HepG2 (cell line): ENCODE data around the gene LPAR4. TPM values are rescaled to one million over a fixed set of nuclear protein-coding genes. Genes with fewer than 3 reads are reported as not detected.

Experiments used
- ATAC-seq: fragments of 200-7000 bp; cut with Tn5 transposase; 3 replicates; pipeline ENCODE4 v1.9.1; 2020; ENCODE audit warnings: mild to moderate bottlenecking, moderate library complexity
- BruUV-seq: library from RNA; stranded (reverse); fragments of 400-500 nt; replicated peaks from 2 replicates; lab custom pipeline; 2021; lab: Mats Ljungman, UMichigan
- CTCF ChIA-PET: fragments of 300-600 bp; formaldehyde crosslinking; extraction: SDS; loops from one replicate; lab custom pipeline; 2021; ENCODE audit warnings: low total read pairs, inconsistent platforms, low intra/inter-chr PET ratio; lab: Yijun Ruan, JAX
- POLR2A ChIA-PET: fragments of 350-600 bp; sonication (Branson Sonifier 250); formaldehyde crosslinking; loops from one replicate; lab custom pipeline; 2020; ENCODE audit warnings: antibody characterized with exemption, inconsistent platforms; lab: Yijun Ruan, JAX
- DNase-seq: peaks from one replicate; pipeline ENCODE4 v3.0.0-alpha.2; 2015; ENCODE audit warnings: low spot score
- FAIRE-seq: peaks from 3 replicates; lab custom pipeline; 2011; peaks lifted over from hg19 to GRCh38; lab: Jason Lieb, UNC
- H2AFZ ChIP-seq: one replicate; pipeline ENCODE4 v1.6.1; 2011; ENCODE audit warnings: low read length, inconsistent platforms
- H3K27ac ChIP-seq: fragments of 300-600 bp; 3 replicates; pipeline ENCODE4 v1.8.0; 2011; ENCODE audit warnings: mixed run types, mild to moderate bottlenecking, mixed read lengths, low read length, inconsistent platforms; ENCODE audit not compliant: insufficient read depth; ENCODE audit errors: extremely low read length
- H3K27me3 ChIP-seq, 2 experiments: fragments of 200-600 bp in 1 of 2; 2 replicates in 1 of 2; 3 replicates in 1 of 2; pipeline versions ENCODE4 v1.6.0 to v1.8.0; 2011; ENCODE audit warnings: low read length in 2 of 2, mild to moderate bottlenecking in 2 of 2, moderate library complexity in 2 of 2, inconsistent platforms in 1 of 2; ENCODE audit not compliant: insufficient read depth in 2 of 2, control insufficient read depth in 1 of 2
- H3K36me3 ChIP-seq, 2 experiments: fragments of 200-600 bp in 1 of 2; replicated peaks in 1 of 2; 2 replicates in 1 of 2; 3 replicates in 1 of 2; pipeline versions ENCODE4 v1.5.1 to v1.8.0; 2011; ENCODE audit warnings: low read length in 2 of 2, inconsistent platforms in 1 of 2; ENCODE audit not compliant: insufficient read depth in 2 of 2, control insufficient read depth in 1 of 2
- H3K4me1 ChIP-seq: 2 replicates; pipeline ENCODE4 v1.5.1; 2012; ENCODE audit warnings: low read length, inconsistent platforms; ENCODE audit not compliant: insufficient read depth
- H3K4me2 ChIP-seq: 2 replicates; pipeline ENCODE4 v1.6.0; 2011; ENCODE audit warnings: low read depth, low read length, inconsistent platforms
- H3K4me3 ChIP-seq, 3 experiments: fragments of 200-600 bp in 1 of 3; sonication (generic), shearing (Covaris generic) in 1 of 3; replicated peaks in 1 of 3; 2 replicates each; pipeline ENCODE4 v1.5.1; 2011 to 2016; ENCODE audit warnings: low read length in 3 of 3, inconsistent platforms in 2 of 3, low read depth in 2 of 3, mild to moderate bottlenecking in 2 of 3, control low read depth in 1 of 3, mixed read lengths in 1 of 3; ENCODE audit not compliant: insufficient read depth in 1 of 3
- H3K79me2 ChIP-seq: one replicate; pipeline ENCODE4 v1.6.1; 2011; ENCODE audit warnings: low read length, inconsistent platforms; ENCODE audit not compliant: insufficient read depth
- H3K9ac ChIP-seq: 2 replicates; pipeline ENCODE4 v1.6.0; 2011; ENCODE audit warnings: mild to moderate bottlenecking, low read depth, low read length, inconsistent platforms; ENCODE audit not compliant: insufficient read depth
- H3K9me3 ChIP-seq: 2 replicates; pipeline ENCODE4 v1.5.1; 2012; ENCODE audit warnings: mild to moderate bottlenecking, low read length
- H4K20me1 ChIP-seq: 2 replicates; pipeline ENCODE4 v1.6.0; 2011; ENCODE audit warnings: inconsistent platforms, mild to moderate bottlenecking, low read length, moderate library complexity; ENCODE audit not compliant: insufficient read depth
- AKAP8 ChIP-seq: sonication (generic); formaldehyde crosslinking; IDR thresholded peaks from 2 replicates; pipeline ENCODE4 v1.5.1; 2020; ENCODE audit warnings: mild to moderate bottlenecking, missing genetic modification reagents
- IRX3 ChIP-seq: sonication (generic); formaldehyde crosslinking; IDR thresholded peaks from 2 replicates; pipeline ENCODE4 v1.8.1; 2023; ENCODE audit warnings: mild to moderate bottlenecking, low read depth, missing genetic modification reagents, borderline replicate concordance
- MLX ChIP-seq: IDR thresholded peaks from 2 replicates; pipeline ENCODE4 v1.6.1; 2016
- POLR2A ChIP-seq, 2 experiments: IDR thresholded peaks; 2 replicates each; pipeline ENCODE4 v1.6.1; 2011; ENCODE audit warnings: low read depth in 2 of 2, low read length in 2 of 2, mild to moderate bottlenecking in 1 of 2, moderate library complexity in 1 of 2; ENCODE audit not compliant: insufficient read depth in 1 of 2
- SIX4 ChIP-seq: sonication (generic); formaldehyde crosslinking; IDR thresholded peaks from 2 replicates; pipeline ENCODE4 v1.4.0; 2020; ENCODE audit warnings: missing genetic modification reagents
- SYNCRIP ChIP-seq: fragments of 200-400 bp; formaldehyde crosslinking; IDR thresholded peaks from 2 replicates; pipeline ENCODE4 v1.6.1; 2018; ENCODE audit warnings: mild to moderate bottlenecking, low read depth, low read length; ENCODE audit not compliant: insufficient read depth
- ZBTB8A ChIP-seq: sonication (generic); formaldehyde crosslinking; IDR thresholded peaks from 2 replicates; pipeline ENCODE4 v1.4.0; 2020; ENCODE audit warnings: mild to moderate bottlenecking, low read depth, missing genetic modification reagents, borderline replicate concordance
- ZMYM4 ChIP-seq: sonication (generic); formaldehyde crosslinking; IDR thresholded peaks from 2 replicates; pipeline ENCODE4 v1.8.1; 2023; ENCODE audit warnings: mild to moderate bottlenecking, missing genetic modification reagents
- ZNF12 ChIP-seq: sonication (generic); formaldehyde crosslinking; IDR thresholded peaks from 2 replicates; pipeline ENCODE4 v1.5.0; 2020; ENCODE audit warnings: missing genetic modification reagents
- ZNF329 ChIP-seq: sonication (generic); formaldehyde crosslinking; IDR thresholded peaks from 2 replicates; pipeline ENCODE4 v1.9.0; 2021; ENCODE audit warnings: low read depth, mild to moderate bottlenecking, missing genetic modification reagents
- ZNF572 ChIP-seq: sonication (generic); formaldehyde crosslinking; IDR thresholded peaks from 2 replicates; pipeline ENCODE4 v1.5.1; 2020; ENCODE audit warnings: mild to moderate bottlenecking, missing genetic modification reagents
- ZNF781 ChIP-seq: sonication (generic); formaldehyde crosslinking; IDR thresholded peaks from 2 replicates; pipeline ENCODE4 v1.5.1; 2020; ENCODE audit warnings: borderline replicate concordance, mild to moderate bottlenecking, missing genetic modification reagents; ENCODE audit errors: not compliant biosample characterization
- WGBS: methylation state at CpG from one replicate; pipeline ENCODE4 v1.1.6; 2017; ENCODE audit warnings: low lambda C conversion rate; 5-methylcytosine and 5-hydroxymethylcytosine counted together
- in situ Hi-C: cut with HindIII; loops from 2 replicates; pipeline ENCODE4 v1.10.0; 2017; ENCODE audit warnings: low pct_unique_long_range_greater_than_20kb; ENCODE audit not compliant: extremely low pct_ligation_motif_present
- intact Hi-C: fragments of 100-400 bp; cut with micrococcal nuclease; formaldehyde crosslinking; loops from one replicate; pipeline ENCODE4 v1.10.0; 2022; ENCODE audit not compliant: unreplicated experiment
- polyA plus RNA-seq, 8 experiments: library from polyadenylated mRNA; depleted of rRNA in 3 of 8; stranded (reverse) in 7 of 8; unstranded in 1 of 8; fragments of >200 nt; fragmentation: Illumina TruSeq in 4 of 8; extraction: Trizol in 4 of 8; gene quantifications; 2 replicates each; pipeline versions ENCODE4 v1.2.1 to v1.2.3, GENCODE V29; 2011 to 2016; ENCODE audit warnings: low read depth in 4 of 8, missing spikeins in 1 of 8, mixed read lengths in 1 of 8; ENCODE audit not compliant: insufficient read depth in 1 of 8
- total RNA-seq, 5 experiments: library from RNA; depleted of rRNA; stranded (reverse); fragments of >200 nt; fragmentation: Illumina TruSeq; extraction: Trizol; gene quantifications; 2 replicates each; pipeline ENCODE4 v1.2.3, GENCODE V29; 2016; ENCODE audit warnings: low read depth in 1 of 5
- TF ChIP-seq, protein P1 (sequence below): IDR thresholded peaks from 2 replicates; pipeline ENCODE4 v1.6.1; 2016; ENCODE audit warnings: mild to moderate bottlenecking
- TF ChIP-seq, protein P2 (sequence below): sonication (generic); formaldehyde crosslinking; conservative IDR thresholded peaks from 2 replicates; pipeline ENCODE4 v1.4.0; 2020; ENCODE audit warnings: missing genetic modification reagents

Gene LPAR4
- total and polyA plus RNA-seq, 2 of the 13 experiments (the other 11 are each of a cell fraction or from before 2014, with no cell fraction given), result not detected

- H3K27ac ChIP-seq, result no peak overlapping the region
- no peaks in the 10 kb centered on the region for H4K20me1 ChIP-seq
- H3K36me3 ChIP-seq, result no peaks in the 10 kb centered on the region
- H3K4me1 ChIP-seq, result no peaks in the 10 kb centered on the region
- ATAC-seq (no peak), FAIRE-seq (no peak), DNase-seq (no peak)
- H3K4me3 ChIP-seq, result no peak overlapping the region
- BruUV-seq, result no TSS peak
- no peak overlapping the region for H3K9ac ChIP-seq
- in situ Hi-C loops, result no loop called here
- no peaks in the 10 kb centered on the region for H3K79me2 ChIP-seq
- POLR2A ChIA-PET, result no interaction called here
- no peaks in the 10 kb centered on the region for H3K27me3 ChIP-seq
- CTCF ChIA-PET, result no interaction called here
- intact Hi-C loops, result no loop called here
- H3K9me3 ChIP-seq, result no peaks in the 10 kb centered on the region; the same call in 1 of the 2 replicates
- TF ChIP-seq AKAP8, result no peak
- TF ChIP-seq ZBTB8A (CRISPR knock-in tag), result no peak
- no peak for TF ChIP-seq ZNF329 (CRISPR knock-in tag)
- TF ChIP-seq SIX4 (CRISPR knock-in tag), result no peak
- TF ChIP-seq, protein P1, sequence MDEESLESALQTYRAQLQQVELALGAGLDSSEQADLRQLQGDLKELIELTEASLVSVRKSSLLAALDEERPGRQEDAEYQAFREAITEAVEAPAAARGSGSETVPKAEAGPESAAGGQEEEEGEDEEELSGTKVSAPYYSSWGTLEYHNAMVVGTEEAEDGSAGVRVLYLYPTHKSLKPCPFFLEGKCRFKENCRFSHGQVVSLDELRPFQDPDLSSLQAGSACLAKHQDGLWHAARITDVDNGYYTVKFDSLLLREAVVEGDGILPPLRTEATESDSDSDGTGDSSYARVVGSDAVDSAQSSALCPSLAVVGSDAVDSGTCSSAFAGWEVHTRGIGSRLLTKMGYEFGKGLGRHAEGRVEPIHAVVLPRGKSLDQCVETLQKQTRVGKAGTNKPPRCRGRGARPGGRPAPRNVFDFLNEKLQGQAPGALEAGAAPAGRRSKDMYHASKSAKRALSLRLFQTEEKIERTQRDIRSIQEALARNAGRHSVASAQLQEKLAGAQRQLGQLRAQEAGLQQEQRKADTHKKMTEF (CRISPR knock-in tag), result no peak
- TF ChIP-seq POLR2A (IDR thresholded peaks at IDR 0.05; ENCODE audit: insufficient read depth in 1 of 2, low read depth in 2 of 2, low read length in 2 of 2), result no peak
- no peak for TF ChIP-seq SYNCRIP
- TF ChIP-seq ZNF781 (CRISPR knock-in tag), result no peak
- no peak overlapping the region for H2AFZ ChIP-seq
- WGBS, result 0% methylated on average over 2 of the region's 2 CpGs
- no peak overlapping the region for H3K4me2 ChIP-seq
Measured at GRCh38 chrX:78800114-78800513, 52.6 kb downstream of the LPAR4 start.

DNA sequence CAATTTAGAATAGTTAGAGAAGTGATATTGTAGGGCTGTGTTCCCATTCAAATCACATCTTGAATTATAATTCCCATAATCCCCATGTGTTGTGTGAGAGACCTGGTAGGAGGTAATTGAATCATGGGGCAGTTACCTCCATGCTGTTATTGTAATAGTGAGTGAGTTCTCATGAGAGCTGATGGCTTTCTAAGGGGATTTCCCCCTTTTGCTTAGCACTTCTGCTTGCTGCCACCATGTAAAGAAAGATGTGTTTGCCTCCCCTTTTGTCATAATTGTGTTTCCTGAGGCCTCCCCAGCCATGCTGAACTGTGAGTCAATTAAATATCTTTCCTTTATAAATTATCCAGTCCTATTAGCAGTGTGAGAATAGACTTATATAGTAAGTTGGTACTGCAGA, 53.2 kb downstream of the LPAR4 start:
- Histone ChIP-seq H3K27me3 (no peaks in the 10 kb centered on the region), H3K9me3 (no peaks in the 10 kb centered on the region; the same call in 1 of the 2 replicates), H3K4me1 (no peaks in the 10 kb centered on the region), H3K4me3 (no peak overlapping the region), H4K20me1 (no peaks in the 10 kb centered on the region), H3K4me2 (no peak overlapping the region), H3K9ac (no peak overlapping the region), H3K36me3 (no peaks in the 10 kb centered on the region), H3K27ac (no peak overlapping the region), H2AFZ (no peak overlapping the region), H3K79me2 (no peaks in the 10 kb centered on the region)
- ATAC-seq, result no peak
- FAIRE-seq, result no peak
- ChIA-PET CTCF (no interaction called here), POLR2A (no interaction called here)
- in situ Hi-C loops, result no loop called here
- intact Hi-C loops, result no loop called here
- DNase-seq, result no peak
- BruUV-seq, result no TSS peak
- TF ChIP-seq ZMYM4 (CRISPR knock-in tag) (no peak), MLX (CRISPR knock-in tag) (no peak), ZNF12 (CRISPR knock-in tag) (no peak), ZNF572 (CRISPR knock-in tag) (no peak), IRX3 (no peak)
- TF ChIP-seq, protein P2, sequence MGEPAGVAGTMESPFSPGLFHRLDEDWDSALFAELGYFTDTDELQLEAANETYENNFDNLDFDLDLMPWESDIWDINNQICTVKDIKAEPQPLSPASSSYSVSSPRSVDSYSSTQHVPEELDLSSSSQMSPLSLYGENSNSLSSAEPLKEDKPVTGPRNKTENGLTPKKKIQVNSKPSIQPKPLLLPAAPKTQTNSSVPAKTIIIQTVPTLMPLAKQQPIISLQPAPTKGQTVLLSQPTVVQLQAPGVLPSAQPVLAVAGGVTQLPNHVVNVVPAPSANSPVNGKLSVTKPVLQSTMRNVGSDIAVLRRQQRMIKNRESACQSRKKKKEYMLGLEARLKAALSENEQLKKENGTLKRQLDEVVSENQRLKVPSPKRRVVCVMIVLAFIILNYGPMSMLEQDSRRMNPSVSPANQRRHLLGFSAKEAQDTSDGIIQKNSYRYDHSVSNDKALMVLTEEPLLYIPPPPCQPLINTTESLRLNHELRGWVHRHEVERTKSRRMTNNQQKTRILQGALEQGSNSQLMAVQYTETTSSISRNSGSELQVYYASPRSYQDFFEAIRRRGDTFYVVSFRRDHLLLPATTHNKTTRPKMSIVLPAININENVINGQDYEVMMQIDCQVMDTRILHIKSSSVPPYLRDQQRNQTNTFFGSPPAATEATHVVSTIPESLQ, result no peak
